ENCODE results near the gene CPNE4.
"Not testable (repeated sequence)": the region's sequence is repeated elsewhere in the genome, so short reads cannot be mapped to it uniquely, and the experiment has no call there.

The CPNE4 gene

DNA sequence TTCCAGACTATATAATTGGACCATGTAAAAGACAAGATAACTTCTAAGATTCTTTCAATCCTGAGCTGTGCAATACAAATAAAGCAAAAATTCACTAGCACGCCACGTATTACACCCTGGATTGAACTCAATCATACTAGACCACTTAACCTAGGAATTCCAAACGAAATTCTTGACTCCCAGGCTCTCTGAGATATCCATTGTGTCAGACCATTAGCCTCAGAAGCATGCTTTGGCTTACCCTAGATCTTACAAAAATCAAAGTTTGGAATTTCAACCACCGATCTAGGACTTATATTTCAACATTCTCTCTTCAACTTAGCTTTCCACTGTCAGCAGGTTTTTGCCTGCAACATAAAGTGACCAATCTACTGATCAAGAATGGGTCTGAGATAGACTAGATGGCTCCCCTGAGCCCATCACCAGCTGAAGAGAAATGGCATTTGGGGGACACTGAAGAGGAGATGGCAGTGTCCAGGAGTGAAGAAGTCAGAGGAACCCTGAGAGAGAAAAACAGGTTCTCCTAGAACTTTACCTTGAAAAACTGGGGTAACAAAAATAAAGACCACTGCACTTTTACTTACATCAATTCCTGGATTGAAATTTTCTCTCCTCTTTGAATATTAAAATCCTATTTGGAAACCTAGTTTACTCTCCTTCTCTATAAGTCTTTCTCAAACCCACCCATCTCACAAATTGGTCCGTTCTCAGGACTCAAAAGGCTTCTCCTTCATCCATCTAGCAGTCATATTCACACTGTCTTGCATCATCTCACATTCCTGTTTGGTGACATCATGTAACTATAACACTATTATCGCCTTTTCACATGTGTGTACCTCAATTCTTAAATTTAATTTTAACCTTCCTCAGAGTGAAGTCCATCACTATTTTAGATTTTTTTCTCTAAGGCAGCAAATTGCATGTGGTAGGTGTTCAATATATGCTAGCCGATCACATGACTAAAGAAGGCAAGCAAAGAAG lies 18.5 kb downstream of the CPNE4 start:
- DNase-seq = no peak

DNA sequence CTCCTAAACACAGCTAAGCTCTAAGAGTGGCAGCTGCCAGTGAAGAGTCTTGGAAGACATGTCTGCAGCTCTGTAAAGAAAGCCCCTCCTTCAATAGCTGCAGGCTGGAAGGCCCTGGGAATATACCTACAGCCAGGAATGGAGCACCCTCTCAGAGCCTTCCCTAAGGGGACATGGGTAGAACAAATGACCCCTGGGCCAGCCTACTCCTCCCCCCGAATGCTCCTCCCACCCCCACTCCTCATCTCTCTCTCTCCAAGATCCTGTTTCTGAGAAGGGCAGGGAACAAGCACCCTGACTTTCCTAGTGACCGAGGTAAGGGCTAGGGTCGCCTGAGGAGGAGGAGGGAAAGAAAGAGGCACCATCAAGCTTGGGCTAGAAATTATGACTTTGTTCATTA lies 20.7 kb downstream of the CPNE4 start:
- DNase-seq = no peak

DNA sequence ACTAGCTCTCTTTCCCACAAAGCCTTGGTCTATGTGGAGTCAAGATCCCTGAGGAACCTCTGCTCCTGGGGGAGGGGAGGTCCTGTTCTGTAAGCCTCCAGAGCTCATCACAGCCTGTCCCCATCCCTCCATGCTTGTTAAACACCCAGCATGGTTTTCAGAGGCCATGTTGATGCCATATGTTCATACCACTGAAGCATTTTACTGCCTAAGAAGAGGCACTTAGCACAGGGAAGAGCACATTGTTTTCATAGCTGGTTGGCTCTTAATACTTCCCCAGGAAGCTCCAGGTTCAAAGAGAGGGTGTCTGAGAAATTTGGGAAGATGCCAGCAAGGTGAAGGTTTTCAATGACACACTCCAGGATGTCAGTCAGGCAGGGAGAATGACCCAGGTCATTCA lies 25.6 kb downstream of the CPNE4 start:
- DNase-seq = no peak

DNA sequence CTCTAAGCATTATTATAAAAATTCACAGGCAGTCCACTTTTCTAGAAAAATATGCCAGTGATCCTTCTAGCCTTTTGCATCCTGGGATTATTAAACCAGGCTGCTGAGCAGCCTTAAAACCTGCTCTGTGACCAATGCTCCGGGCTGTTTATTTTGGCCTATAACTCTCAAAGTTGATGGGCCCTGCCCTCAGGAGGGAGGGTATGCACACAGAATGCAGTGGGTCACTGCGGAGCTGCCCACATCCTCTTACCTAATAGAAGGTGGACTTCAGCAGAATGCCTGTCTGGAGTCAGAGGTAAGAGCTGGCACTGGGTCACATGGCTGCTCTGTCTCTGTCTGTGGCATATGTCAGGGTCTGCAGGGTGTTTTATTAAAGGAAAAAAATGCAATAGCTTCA lies 26.0 kb downstream of the CPNE4 start:
- DNase-seq = no peak

DNA sequence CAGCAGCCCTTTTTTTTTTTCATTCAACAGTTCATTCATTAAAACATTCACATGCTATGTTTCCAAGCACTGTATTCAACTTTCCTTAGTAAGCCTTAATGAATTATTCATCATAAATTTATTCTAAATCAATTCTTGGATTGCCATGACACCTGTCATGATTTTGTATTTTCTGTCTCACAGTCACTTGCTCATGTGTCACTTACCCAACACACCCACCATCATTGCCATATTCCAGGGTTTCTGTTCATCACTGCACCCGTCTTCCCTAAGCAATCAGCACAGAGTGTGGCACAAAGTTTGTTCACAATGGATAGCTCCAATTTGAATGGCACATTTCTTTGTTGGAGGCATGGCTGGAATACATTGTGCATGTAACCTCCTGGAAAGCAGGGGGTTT lies 27.2 kb downstream of the CPNE4 start:
- no peak for DNase-seq

DNA sequence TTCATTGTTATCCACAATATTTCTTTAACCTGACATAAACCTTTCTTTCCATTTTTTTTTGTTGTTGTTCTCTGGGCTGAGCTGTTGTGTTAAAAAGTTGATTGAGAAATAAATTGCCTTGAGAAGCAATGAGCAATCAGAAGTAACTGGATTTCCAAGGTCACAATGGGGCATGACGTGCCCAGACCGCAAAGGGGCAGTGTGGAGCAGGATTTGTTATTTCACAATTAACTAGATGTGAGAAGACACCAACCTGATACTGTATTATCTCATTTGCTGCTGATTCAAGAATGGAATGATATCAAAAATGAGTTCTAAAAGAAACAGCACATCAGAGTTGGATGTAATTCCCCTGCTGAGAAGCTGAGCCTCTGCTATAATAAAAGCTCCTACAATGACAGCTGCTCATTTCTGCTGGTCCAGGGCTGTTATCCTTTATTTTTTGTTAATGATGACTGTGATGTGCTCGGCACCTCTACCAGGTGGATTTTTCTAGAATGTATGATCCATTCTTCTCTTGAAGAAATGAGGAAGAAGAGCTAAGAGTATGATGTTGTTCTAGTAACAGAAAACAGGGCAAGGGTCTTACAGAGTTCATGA lies 28.1 kb downstream of the CPNE4 start:
- DNase-seq = no peak

DNA sequence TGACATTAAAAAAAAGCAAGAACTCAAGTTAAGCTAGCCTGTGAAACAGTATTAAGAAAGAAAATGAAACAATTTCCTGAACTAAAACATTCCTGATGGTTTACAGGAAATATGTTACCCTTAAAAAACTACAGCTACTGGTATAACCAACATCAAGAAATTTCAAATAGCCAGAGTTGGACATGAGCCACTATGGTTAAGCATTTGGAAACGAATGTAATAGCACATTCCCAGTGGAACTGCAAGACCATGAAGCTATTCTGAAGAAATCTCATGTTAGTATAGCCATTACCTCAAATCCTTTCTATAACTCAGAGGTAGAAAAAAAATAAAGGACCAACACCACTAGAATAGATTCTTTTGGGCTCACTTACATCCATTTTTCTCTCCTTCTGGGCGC lies 30.2 kb downstream of the CPNE4 start:
- DNase-seq = no peak

DNA sequence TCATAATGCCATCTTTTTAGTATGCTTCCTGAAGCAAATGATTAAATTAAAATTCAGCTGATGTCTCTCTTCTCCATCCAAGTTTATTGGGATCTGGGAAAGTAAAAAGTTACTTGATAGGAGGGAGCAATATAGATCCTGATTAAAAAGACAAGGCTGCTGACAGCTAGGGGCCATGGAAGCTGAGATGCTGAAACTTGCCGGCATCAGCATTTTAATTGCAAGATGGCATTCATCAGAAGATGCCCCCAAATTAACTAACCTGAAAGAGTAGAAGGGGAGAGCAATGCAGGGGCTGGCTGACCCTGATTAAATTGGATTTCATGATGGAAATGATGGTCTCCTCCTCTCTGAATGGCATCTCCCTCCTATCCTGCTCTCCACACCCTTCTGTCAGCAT lies 31.1 kb downstream of the CPNE4 start:
- no peak for DNase-seq

DNA sequence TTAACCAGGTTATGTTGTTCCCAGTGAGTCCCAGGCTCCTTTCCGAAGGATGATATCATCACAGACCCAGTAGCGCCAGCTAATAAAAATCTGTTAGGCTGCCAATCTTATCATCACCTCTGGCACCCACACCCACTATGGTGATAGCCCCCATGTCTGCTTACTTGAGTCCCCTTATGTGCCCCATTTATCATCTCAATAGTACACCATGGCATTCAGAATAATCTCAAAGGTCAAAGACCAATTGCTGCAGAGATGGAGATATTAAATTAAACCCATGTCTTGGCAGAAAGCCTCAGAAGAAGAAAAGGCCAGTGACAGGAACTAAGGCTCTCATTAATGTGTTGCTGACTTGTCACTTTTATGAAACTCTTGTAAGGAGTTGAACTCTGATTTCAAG lies 32.8 kb downstream of the CPNE4 start:
- DNase-seq = no peak

DNA sequence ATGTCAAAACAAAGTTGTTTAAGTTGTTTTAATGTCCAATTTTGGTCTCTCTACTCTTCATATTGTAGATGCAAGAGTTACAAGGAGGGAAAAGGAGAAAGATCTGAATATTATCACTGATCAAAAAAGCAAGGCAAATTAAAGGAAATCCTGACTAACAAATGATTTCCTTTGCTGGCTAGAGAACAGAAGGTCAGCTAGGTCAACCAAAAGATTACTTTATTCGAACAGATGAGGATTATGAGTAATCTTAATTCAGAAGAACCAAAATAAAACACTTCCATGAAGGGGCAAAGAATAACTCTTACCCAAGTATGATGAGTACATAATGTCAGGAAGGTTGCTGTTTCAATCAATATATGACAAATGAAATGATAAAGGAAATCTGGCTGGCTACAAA lies 33.8 kb downstream of the CPNE4 start:
- no peak for DNase-seq

DNA sequence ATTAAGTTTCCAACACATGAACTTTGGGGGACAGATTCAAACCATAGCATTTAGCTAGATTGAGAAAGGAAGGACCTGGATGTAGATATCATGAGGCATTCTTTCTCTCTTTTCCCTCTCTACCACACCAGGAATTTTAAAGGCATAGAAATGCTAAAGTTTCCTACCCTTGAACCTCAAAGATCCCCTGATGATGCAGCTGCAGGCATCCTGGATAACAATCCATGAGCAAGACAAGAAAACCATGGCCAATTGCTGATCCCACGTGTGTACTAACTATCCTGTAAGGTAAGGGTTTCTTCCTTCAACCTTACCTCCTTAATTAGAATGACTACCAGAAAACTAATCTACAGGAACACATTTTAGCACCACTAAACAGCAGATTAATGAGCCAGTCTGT lies 36.8 kb downstream of the CPNE4 start:
- DNase-seq = no peak

DNA sequence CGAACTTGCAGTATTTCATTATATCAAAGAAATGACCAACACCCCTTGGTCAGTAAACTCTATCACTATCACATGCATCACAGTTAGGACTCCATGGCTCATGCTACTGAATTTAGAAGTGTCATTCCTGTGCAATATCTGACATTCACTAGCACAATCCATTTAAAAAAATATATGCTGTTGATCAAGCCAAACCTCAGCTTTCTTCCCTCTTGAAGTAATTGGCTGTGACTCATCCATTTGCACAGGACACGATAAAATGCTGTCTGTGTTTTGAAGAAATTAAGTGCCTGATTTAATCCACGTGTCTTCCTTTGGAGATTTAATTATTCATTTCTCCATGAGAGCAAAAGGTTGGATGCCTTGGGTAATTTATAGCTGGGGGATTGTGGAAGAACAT lies 38.9 kb downstream of the CPNE4 start:
- no peak for DNase-seq

DNA sequence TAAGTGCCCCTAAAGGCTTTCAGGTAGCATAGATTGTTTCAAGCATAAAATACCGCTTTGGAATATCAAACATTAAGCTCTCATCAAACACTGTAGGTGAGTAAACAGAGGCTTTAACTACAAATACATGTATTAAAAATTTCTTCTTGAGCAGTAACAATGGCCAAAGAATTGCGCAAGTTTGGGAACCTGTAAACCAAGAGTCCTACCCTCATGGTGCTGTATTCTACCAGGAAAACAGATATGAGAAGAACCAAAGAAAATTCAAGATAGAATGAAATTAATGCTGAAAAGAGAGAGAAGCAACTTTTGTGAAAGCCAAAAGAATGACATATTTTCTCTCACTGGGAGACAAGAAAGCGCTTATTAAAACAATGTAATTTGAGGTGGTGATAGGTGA lies 45.5 kb downstream of the CPNE4 start:
- no peak for DNase-seq

DNA sequence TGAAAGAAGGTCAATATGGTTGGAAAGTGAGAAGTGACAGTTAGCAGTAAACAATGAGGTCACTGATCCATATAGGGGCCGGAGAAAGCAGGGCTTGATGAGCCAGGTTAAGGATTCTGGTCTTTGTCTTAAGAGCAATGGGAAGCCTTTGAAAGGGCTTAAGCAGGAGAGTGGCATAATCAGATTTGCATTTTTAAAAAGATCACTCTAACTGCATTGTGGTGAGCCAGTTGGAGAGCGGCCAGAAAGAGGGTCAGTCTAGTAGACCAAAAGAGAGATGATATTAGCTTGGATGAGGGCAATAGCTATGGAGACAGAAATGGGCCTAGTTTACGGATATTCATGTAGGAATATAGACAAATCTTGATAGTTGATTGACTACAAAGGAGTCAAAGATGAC lies 46.6 kb downstream of the CPNE4 start:
- DNase-seq = no peak

DNA sequence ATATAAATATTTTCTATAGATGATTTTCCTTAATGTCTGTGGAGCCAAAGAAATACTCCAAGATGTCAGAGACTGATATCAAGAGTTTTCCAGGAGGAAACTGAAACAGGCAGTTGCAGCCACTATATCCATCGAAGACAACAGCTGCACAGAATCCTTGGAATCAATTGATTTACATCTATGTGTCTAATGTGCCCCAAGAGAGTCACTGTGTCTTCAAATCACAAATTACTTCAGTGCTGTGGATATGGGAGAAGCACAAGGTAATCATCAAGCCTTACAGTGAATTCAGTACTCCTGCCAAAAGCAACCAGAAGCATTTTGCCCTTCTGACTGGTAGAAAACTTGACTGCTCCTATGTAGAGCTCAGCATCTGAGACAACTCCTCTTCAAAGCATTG lies 51.1 kb downstream of the CPNE4 start:
- DNase-seq = no peak

DNA sequence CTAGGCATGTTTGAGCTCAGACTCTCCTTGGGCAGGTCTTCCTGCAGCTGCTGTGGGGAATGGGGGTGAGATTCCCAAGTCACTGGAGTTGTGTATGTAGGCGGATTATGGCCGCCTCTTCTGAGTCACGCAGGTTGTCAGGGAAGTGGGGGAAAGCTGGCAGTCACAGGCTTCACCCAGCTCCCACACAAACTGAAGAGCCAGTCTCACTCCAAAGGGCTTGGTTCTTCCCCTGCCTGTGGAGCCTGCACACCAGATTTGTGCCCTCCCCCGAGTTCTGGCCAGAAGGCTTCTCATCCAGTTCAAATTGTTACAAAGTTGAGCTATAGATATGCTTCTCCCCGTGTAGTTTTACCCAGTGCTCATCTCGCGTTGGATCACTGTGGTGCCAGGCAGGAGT lies 53.5 kb downstream of the CPNE4 start:
- no peak for DNase-seq

DNA sequence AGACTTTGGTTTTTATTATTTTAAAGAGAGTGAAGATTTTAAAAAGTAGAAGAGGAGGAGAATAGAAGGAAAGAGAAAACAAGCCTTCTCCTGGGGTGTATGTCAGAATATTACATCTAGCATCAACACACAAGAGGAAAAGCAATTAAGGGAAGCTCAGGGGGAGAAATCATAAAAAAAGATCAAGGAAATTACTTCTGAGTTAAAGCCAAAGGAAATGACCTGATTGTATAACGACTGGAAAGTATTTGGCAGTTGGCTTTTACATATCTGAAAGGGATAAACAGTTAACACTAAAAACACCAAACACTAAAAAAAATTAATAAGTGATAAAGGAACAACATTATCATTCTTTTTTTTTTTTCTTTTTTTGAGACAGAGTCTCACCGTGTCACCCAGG lies 58.4 kb downstream of the CPNE4 start:
- DNase-seq = no peak

DNA sequence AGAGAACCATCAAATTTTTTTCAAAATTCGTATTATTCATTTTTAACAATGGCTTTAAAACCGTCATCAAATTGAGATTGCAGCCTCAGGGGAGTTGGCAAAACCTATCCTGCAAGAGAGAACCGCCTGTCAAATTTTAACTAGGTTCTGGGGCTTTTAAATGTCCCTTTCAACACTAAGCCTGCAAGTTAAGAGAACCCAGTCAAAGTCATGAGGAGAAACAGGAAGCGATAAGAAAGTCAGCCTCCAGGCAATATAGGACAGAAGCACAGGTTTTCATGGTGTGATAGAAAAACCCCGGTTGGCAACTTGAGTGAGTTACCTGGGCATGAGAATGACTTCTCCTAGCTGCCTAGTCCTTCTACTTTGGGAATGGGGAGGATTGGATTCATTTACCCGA lies 59.8 kb downstream of the CPNE4 start:
- DNase-seq = no peak

DNA sequence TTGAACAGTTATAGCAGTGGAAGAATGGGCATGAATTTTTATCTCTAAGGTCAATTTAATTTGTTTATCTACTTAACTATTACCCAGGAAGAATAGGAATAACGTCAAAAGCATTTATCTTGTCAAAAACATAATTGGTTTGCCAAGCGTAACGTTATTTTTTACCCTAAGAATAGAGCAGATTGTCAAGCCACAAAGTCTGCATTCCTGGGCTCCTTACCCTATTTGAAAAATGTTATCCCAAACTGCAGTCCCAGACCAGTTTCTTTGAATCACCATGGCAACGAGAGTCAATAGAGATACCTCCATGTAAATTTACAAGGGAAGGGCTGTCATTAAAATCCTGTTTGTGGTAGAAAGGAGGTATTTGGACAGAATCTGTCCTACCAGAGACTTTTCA lies 61.1 kb downstream of the CPNE4 start:
- DNase-seq = no peak

DNA sequence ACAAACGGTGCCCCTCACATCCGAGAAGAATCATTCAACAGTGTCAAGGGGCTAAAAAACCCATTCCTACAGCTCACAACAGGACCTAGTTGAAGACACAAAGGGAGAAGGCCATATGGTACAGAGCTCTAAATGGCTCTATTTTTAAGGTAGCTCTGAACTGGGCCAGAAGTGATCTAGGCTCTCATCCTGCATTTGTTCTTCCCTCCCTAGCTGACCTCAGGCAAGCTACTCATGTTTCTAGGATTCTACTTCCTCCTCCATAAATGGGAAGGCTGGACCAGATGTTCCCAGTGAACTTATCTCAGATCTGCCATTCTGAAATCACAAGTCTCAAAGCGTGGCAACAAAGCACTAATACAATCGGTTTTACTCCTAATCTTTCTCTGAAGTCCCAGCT lies 62.3 kb downstream of the CPNE4 start:
- no peak for DNase-seq

DNA sequence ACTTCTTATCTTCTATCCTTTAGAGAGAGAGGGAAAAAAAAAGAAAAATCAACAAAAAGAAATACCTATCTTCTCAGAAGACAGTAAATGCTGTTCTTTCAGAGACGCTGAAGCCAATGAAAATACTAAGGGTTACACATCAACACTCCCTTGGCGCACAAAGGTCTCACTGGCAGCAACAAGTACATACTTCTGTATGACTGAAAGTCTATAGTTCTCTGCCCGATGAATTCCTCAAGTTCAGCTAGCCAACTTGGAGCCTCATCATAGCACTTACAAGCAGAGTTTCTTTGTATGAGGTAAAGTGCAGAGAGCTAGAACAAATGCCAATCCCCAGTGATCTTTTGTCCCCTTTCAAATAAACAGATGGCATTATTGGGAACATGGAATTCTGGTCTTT lies 62.7 kb downstream of the CPNE4 start:
- DNase-seq = no peak

DNA sequence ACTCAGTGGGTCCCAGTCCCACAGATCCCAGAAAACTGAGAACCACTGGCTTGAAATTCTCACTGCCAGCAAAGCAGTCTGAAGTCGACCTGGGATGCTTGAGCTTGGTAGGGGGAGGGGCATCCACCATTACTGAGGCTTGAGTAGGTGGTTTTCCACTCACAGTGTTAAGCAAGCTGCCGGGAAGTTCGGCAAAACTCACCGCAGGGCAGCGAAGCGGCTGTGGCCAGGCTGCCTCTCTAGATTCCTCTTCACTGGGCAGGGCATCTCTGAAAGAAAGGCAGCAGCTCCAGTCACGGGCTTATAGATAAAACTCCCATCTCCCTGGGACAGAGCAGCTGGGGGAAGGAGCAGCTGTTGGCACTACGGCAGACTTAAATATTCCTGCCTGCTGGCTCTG lies 71.4 kb downstream of the CPNE4 start:
- not testable (repeated sequence) for DNase-seq

DNA sequence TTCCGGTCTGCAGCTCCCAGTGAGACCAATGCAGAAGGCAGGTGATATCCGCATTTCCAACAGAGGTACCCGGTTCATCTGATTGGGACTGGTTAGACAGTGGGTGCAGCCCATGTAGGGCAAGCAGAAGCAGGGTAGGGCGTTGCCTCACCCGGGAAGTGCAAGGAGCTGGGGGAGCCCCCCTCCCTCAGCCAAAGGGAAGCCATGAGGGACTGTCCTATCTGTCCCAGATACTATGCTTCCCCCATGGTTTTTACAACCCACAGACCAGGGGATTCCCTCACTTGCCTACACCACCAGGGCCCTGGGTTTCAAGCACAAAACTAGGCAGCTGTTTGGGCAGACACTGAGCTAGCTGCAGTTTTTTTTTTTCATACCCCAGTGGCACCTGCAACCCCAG lies 71.8 kb downstream of the CPNE4 start:
- no peak for DNase-seq

DNA sequence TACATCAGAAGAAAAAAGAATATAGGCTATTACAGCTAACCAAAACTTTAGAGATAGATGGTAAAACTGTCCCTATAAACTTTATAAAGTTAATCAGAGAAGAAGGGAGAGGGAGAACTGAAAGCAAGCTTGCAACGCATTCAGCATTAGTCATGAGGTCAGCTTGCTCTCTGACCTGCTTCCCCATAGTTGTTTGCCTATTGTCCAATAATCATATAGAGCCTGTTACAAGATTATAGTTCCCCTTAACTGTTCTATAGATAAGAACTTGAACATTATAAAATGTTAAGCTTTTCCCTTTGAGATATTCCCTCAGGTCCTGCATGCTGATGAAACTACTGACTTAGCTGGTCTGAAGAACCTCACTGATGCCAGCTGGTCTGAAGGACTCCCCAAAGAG lies 74.5 kb downstream of the CPNE4 start:
- no peak for DNase-seq

DNA sequence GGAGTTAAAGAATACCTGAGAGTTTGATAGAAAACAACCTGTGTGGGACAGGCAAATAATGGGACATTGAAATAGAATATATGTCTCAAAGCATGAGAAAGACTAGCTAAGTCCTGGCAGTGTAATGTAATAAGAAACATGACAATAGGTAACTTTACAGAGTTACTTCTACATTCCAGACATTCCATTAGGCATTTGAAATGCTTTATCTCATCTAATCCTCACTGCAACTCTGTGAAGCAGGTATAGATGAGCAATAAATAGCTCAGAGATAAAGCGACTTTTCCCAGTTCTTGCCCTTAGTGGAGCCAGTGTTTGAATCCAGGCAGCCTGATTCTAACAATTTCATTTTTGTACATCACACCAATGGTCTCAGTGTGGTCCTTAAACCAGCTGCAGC lies 76.8 kb downstream of the CPNE4 start:
- no peak for DNase-seq

Measured in CD4-positive, alpha-beta T cell treated with Interleukin-17A for 1 hour (primary cell).